Psoas muscle (tissue), 8 donors: ENCODE data around the gene CIC. TPM values are rescaled to one million over a fixed set of nuclear protein-coding genes. Genes with fewer than 3 reads are reported as not detected.

Experiments used
- ATAC-seq, 4 donors: fragments of 200-7000 bp; cut with Tn5 transposase; one replicate each; pipeline ENCODE4 v1.9.1; 2020; ENCODE audit warnings: moderate library complexity in 3 of 4, mild to moderate bottlenecking in 2 of 4
- DNase-seq, 2 donors: peaks; one replicate each; pipeline ENCODE4 v3.0.0-alpha.2; 2020
- H3K27ac ChIP-seq: fragments of 200-600 bp; one replicate; pipeline ENCODE4 v1.8.0; 2022
- H3K27me3 ChIP-seq, 3 donors: fragments of 200-600 bp in 1 of 3; one replicate each; pipeline versions ENCODE4 v1.6.1 to v1.8.0; 2013 to 2022; ENCODE audit warnings: low read length in 2 of 3, mild to moderate bottlenecking in 2 of 3, moderate library complexity in 1 of 3; ENCODE audit not compliant: insufficient read depth in 3 of 3
- H3K36me3 ChIP-seq, 2 donors: fragments of 200-600 bp in 1 of 2; one replicate each; pipeline versions ENCODE4 v1.6.1 to v1.8.0; 2013 to 2022; ENCODE audit warnings: low read depth in 1 of 2, mild to moderate bottlenecking in 1 of 2, moderate library complexity in 1 of 2; ENCODE audit not compliant: insufficient read depth in 1 of 2
- H3K4me1 ChIP-seq: fragments of 200-600 bp; one replicate; pipeline ENCODE4 v1.8.0; 2022
- H3K4me3 ChIP-seq: fragments of 200-600 bp; one replicate; pipeline ENCODE4 v1.8.0; 2022; ENCODE audit warnings: mild to moderate bottlenecking
- H3K9me3 ChIP-seq: fragments of 200-600 bp; one replicate; pipeline ENCODE4 v1.8.0; 2022
- CTCF ChIP-seq: fragments of 200-600 bp; IDR thresholded peaks from one replicate; pipeline ENCODE4 v1.8.0; 2022; ENCODE audit warnings: antibody characterized with exemption
- WGBS, 3 donors: extraction: QIAGEN DNeasy Blood & Tissue Kit; methylation state at CpG; one replicate each; pipeline versions ENCODE4 v1.1.6 to v1.1.7; 2013; 5-methylcytosine and 5-hydroxymethylcytosine counted together
- intact Hi-C, 2 donors: fragments of 100-400 bp; cut with DNase I; formaldehyde crosslinking; loops; one replicate each; pipeline versions ENCODE4 v1.11.0 to v1.14.2; 2022
- polyA plus RNA-seq, 3 donors: library from polyadenylated mRNA; stranded (reverse); fragments of 200-250 nt; gene quantifications; one replicate each; pipeline ENCODE4 v1.2.3, GENCODE V29; 2013
- total RNA-seq, 4 donors: library from RNA; stranded (reverse); fragmentation: NEBNext Ultra II Directional in 2 of 4; extraction: Animal tissue kit (Norgen Biotek cat#: 25700) in 2 of 4; gene quantifications; one replicate each; pipeline versions ENCODE4 v1.2.1 to v1.2.4, GENCODE V29; 2021 to 2023
- donor health status: healthy with polysubstance abuse.
- donor health status: DM: no; HTN: no; CAD: no; lungs with moderate emphysema.
- donor health status: Bipolar disorder and iron deficiency.
- donor health status: healthy.
- donor health status: DM: yes; HTN: yes; CAD: no.
- donor health status: DM: no; HTN: no; CAD: no.
- donor health status: DM: no; HTN: no; CAD: no.
- donor health status: DM: yes; HTN: yes; CAD: no.

Gene CIC
- total and polyA plus RNA-seq, 7 donors: 17.1 to 55.0 (median 36.4) TPM

GRCh38 chr19:42284591-42285341 is 15.7 kb downstream of the CIC start:
- TF ChIP-seq CTCF: no peak
- Histone ChIP-seq H3K27me3 (no peaks in the 10 kb centered on the region), H3K36me3 (peaks cover 4 to 31% of the 10 kb centered on the region in 2 donors), H3K4me3 (peak overlapping the region; percentile 68), H3K27ac (peak overlapping the region; percentile 52), H3K9me3 (no peaks in the 10 kb centered on the region), H3K4me1 (peaks cover 44% of the 10 kb centered on the region)
- peak in 1 of 2 donors; percentile 62 for DNase-seq
- 4 to 11% (median 4%) methylated on average over 27 to 41 of the region's 41 CpGs for WGBS, 3 donors
- ATAC-seq: no peak
- intact Hi-C loops: no loop called here

GRCh38 chr19:42285541-42285941 is 16.5 kb downstream of the CIC start:
- TF ChIP-seq CTCF: no peak
- Histone ChIP-seq H3K36me3 (peaks cover 7 to 39% of the 10 kb centered on the region in 2 donors), H3K27me3 (no peaks in the 10 kb centered on the region), H3K4me1 (peaks cover 44% of the 10 kb centered on the region), H3K4me3 (peak overlapping the region; percentile 68), H3K27ac (peak overlapping the region; percentile 23), H3K9me3 (no peaks in the 10 kb centered on the region)
- ATAC-seq (no peak), DNase-seq (no peak)
- 24 to 27% (median 26%) methylated on average over 3 to 5 of the region's 5 CpGs for WGBS, 3 donors
- intact Hi-C loops: no loop called here

GRCh38 chr19:42285988-42286348 is 16.9 kb downstream of the CIC start:
- Histone ChIP-seq H3K27me3 (no peaks in the 10 kb centered on the region), H3K36me3 (peaks cover 8 to 43% of the 10 kb centered on the region in 2 donors), H3K4me3 (peak overlapping the region; percentile 68), H3K9me3 (no peaks in the 10 kb centered on the region), H3K4me1 (peaks cover 43% of the 10 kb centered on the region), H3K27ac (peak overlapping the region; percentile 23)
- DNase-seq: peak in 1 of 2 donors; percentile 51
- WGBS, 3 donors: 45 to 54% (median 51%) methylated on average over 4 to 6 of the region's 6 CpGs
- intact Hi-C loops: no loop called here
- no peak for TF ChIP-seq CTCF
- ATAC-seq: no peak

- no peak for ATAC-seq
- TF ChIP-seq CTCF: no peak
- H3K27ac ChIP-seq: peak overlapping the region; percentile 23
Measured at GRCh38 chr19:42286349-42287016, 17.4 kb downstream of the CIC start.

More at GRCh38 chr19:42286349-42287016, 17.4 kb downstream of the CIC start:
- Histone ChIP-seq H3K27me3 (no peaks in the 10 kb centered on the region), H3K4me1 (peaks cover 38% of the 10 kb centered on the region), H3K4me3 (peak overlapping the region; percentile 68), H3K9me3 (no peaks in the 10 kb centered on the region), H3K36me3 (peaks cover 8 to 48% of the 10 kb centered on the region in 2 donors)
- DNase-seq: peak in 1 of 2 donors; percentile 69
- intact Hi-C loops: no loop called here
- WGBS, 3 donors: 21 to 26% (median 25%) methylated on average over 13 of the region's 13 CpGs
